HepG2 (cell line): ENCODE results near the gene AFDN. TPM values are rescaled to one million over a fixed set of nuclear protein-coding genes. Genes with fewer than 3 reads are reported as not detected.

Experiments
- ATAC-seq: fragments of 200-7000 bp; cut with Tn5 transposase; 3 replicates; pipeline ENCODE4 v1.9.1; 2020; ENCODE audit warnings: mild to moderate bottlenecking, moderate library complexity
- BruUV-seq: library from RNA; stranded (reverse); fragments of 400-500 nt; replicated peaks from 2 replicates; lab custom pipeline; 2021; lab: Mats Ljungman, UMichigan
- CTCF ChIA-PET: fragments of 300-600 bp; formaldehyde crosslinking; extraction: SDS; loops from one replicate; lab custom pipeline; 2021; ENCODE audit warnings: low total read pairs, inconsistent platforms, low intra/inter-chr PET ratio; lab: Yijun Ruan, JAX
- POLR2A ChIA-PET: fragments of 350-600 bp; sonication (Branson Sonifier 250); formaldehyde crosslinking; loops from one replicate; lab custom pipeline; 2020; ENCODE audit warnings: antibody characterized with exemption, inconsistent platforms; lab: Yijun Ruan, JAX
- DNase-seq: peaks from one replicate; pipeline ENCODE4 v3.0.0-alpha.2; 2015; ENCODE audit warnings: low spot score
- FAIRE-seq: peaks from 3 replicates; lab custom pipeline; 2011; peaks lifted over from hg19 to GRCh38; lab: Jason Lieb, UNC
- H2AFZ ChIP-seq: one replicate; pipeline ENCODE4 v1.6.1; 2011; ENCODE audit warnings: low read length, inconsistent platforms
- H3K27ac ChIP-seq: fragments of 300-600 bp; 3 replicates; pipeline ENCODE4 v1.8.0; 2011; ENCODE audit warnings: mixed run types, mild to moderate bottlenecking, mixed read lengths, low read length, inconsistent platforms; ENCODE audit not compliant: insufficient read depth; ENCODE audit errors: extremely low read length
- H3K27me3 ChIP-seq, 2 experiments: fragments of 200-600 bp in 1 of 2; 2 replicates in 1 of 2; 3 replicates in 1 of 2; pipeline versions ENCODE4 v1.6.0 to v1.8.0; 2011; ENCODE audit warnings: low read length in 2 of 2, mild to moderate bottlenecking in 2 of 2, moderate library complexity in 2 of 2, inconsistent platforms in 1 of 2; ENCODE audit not compliant: insufficient read depth in 2 of 2, control insufficient read depth in 1 of 2
- H3K36me3 ChIP-seq, 2 experiments: fragments of 200-600 bp in 1 of 2; replicated peaks in 1 of 2; 2 replicates in 1 of 2; 3 replicates in 1 of 2; pipeline versions ENCODE4 v1.5.1 to v1.8.0; 2011; ENCODE audit warnings: low read length in 2 of 2, inconsistent platforms in 1 of 2; ENCODE audit not compliant: insufficient read depth in 2 of 2, control insufficient read depth in 1 of 2
- H3K4me1 ChIP-seq: 2 replicates; pipeline ENCODE4 v1.5.1; 2012; ENCODE audit warnings: low read length, inconsistent platforms; ENCODE audit not compliant: insufficient read depth
- H3K4me2 ChIP-seq: 2 replicates; pipeline ENCODE4 v1.6.0; 2011; ENCODE audit warnings: low read depth, low read length, inconsistent platforms
- H3K4me3 ChIP-seq, 3 experiments: fragments of 200-600 bp in 1 of 3; sonication (generic), shearing (Covaris generic) in 1 of 3; replicated peaks in 1 of 3; 2 replicates each; pipeline ENCODE4 v1.5.1; 2011 to 2016; ENCODE audit warnings: low read length in 3 of 3, inconsistent platforms in 2 of 3, low read depth in 2 of 3, mild to moderate bottlenecking in 2 of 3, control low read depth in 1 of 3, mixed read lengths in 1 of 3; ENCODE audit not compliant: insufficient read depth in 1 of 3
- H3K79me2 ChIP-seq: one replicate; pipeline ENCODE4 v1.6.1; 2011; ENCODE audit warnings: low read length, inconsistent platforms; ENCODE audit not compliant: insufficient read depth
- H3K9ac ChIP-seq: 2 replicates; pipeline ENCODE4 v1.6.0; 2011; ENCODE audit warnings: mild to moderate bottlenecking, low read depth, low read length, inconsistent platforms; ENCODE audit not compliant: insufficient read depth
- H3K9me3 ChIP-seq: 2 replicates; pipeline ENCODE4 v1.5.1; 2012; ENCODE audit warnings: mild to moderate bottlenecking, low read length
- H4K20me1 ChIP-seq: 2 replicates; pipeline ENCODE4 v1.6.0; 2011; ENCODE audit warnings: inconsistent platforms, mild to moderate bottlenecking, low read length, moderate library complexity; ENCODE audit not compliant: insufficient read depth
- CHD2 ChIP-seq: IDR thresholded peaks from 2 replicates; pipeline ENCODE4 v1.6.1; 2011; ENCODE audit warnings: low read depth, low read length, improper control_type of control experiment
- HINFP ChIP-seq: sonication (generic); formaldehyde crosslinking; IDR thresholded peaks from 2 replicates; pipeline ENCODE4 v1.4.0; 2020; ENCODE audit warnings: low read depth, mild to moderate bottlenecking, missing genetic modification reagents
- HNF4A ChIP-seq: sonication (generic); formaldehyde crosslinking; IDR thresholded peaks from 2 replicates; pipeline ENCODE4 v1.4.0; 2020; ENCODE audit warnings: missing genetic modification reagents
- PCBP1 ChIP-seq: fragments of 200-400 bp; formaldehyde crosslinking; IDR thresholded peaks from 2 replicates; pipeline ENCODE4 v1.6.1; 2017; ENCODE audit warnings: mild to moderate bottlenecking, low read depth, low read length, borderline replicate concordance
- SP4 ChIP-seq: sonication (generic); formaldehyde crosslinking; IDR thresholded peaks from 2 replicates; pipeline ENCODE4 v1.8.1; 2023; ENCODE audit warnings: mild to moderate bottlenecking, missing genetic modification reagents
- ZBTB1 ChIP-seq: sonication (generic); formaldehyde crosslinking; IDR thresholded peaks from 2 replicates; pipeline ENCODE4 v1.4.0; 2020; ENCODE audit warnings: missing genetic modification reagents, borderline replicate concordance
- ZNF556 ChIP-seq: sonication (generic); formaldehyde crosslinking; IDR thresholded peaks from 2 replicates; pipeline ENCODE4 v1.4.0; 2020; ENCODE audit warnings: mild to moderate bottlenecking, missing genetic modification reagents, borderline replicate concordance
- ZSCAN21 ChIP-seq: sonication (generic); formaldehyde crosslinking; IDR thresholded peaks from 2 replicates; pipeline ENCODE4 v1.8.0; 2022; ENCODE audit warnings: mild to moderate bottlenecking, missing genetic modification reagents, moderate library complexity, borderline replicate concordance
- WGBS: methylation state at CpG from one replicate; pipeline ENCODE4 v1.1.6; 2017; ENCODE audit warnings: low lambda C conversion rate; 5-methylcytosine and 5-hydroxymethylcytosine counted together
- in situ Hi-C: cut with HindIII; loops from 2 replicates; pipeline ENCODE4 v1.10.0; 2017; ENCODE audit warnings: low pct_unique_long_range_greater_than_20kb; ENCODE audit not compliant: extremely low pct_ligation_motif_present
- intact Hi-C: fragments of 100-400 bp; cut with micrococcal nuclease; formaldehyde crosslinking; loops from one replicate; pipeline ENCODE4 v1.10.0; 2022; ENCODE audit not compliant: unreplicated experiment
- polyA plus RNA-seq, 8 experiments: library from polyadenylated mRNA; depleted of rRNA in 3 of 8; stranded (reverse) in 7 of 8; unstranded in 1 of 8; fragments of >200 nt; fragmentation: Illumina TruSeq in 4 of 8; extraction: Trizol in 4 of 8; gene quantifications; 2 replicates each; pipeline versions ENCODE4 v1.2.1 to v1.2.3, GENCODE V29; 2011 to 2016; ENCODE audit warnings: low read depth in 4 of 8, missing spikeins in 1 of 8, mixed read lengths in 1 of 8; ENCODE audit not compliant: insufficient read depth in 1 of 8
- total RNA-seq, 5 experiments: library from RNA; depleted of rRNA; stranded (reverse); fragments of >200 nt; fragmentation: Illumina TruSeq; extraction: Trizol; gene quantifications; 2 replicates each; pipeline ENCODE4 v1.2.3, GENCODE V29; 2016; ENCODE audit warnings: low read depth in 1 of 5
- TF ChIP-seq, protein P1 (sequence below): sonication (generic); formaldehyde crosslinking; IDR thresholded peaks from 2 replicates; pipeline ENCODE4 v1.5.1; 2020; ENCODE audit warnings: mild to moderate bottlenecking, moderate library complexity, missing genetic modification reagents

Gene AFDN
- total and polyA plus RNA-seq, 2 of the 13 experiments (the other 11 are each of a cell fraction or from before 2014, with no cell fraction given) = 136 to 151 TPM

DNA sequence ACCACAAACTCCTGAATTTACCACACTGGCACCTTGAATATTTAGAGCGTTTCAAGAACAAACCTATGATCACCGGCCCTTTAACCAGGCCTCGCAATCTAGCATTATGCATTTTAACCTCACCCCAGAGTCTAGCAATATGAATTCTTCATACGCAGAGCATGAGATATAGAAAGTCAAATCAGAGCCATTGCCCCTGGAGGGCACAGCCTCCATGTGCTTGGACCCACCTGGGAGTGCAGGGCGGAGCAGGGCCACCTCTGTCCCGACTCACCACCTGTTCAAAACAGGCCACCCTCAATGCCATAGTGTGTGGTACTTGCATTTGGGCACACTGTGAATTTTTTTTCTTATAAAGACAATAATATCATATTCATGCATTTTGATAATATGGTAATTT lies 19.5 kb upstream of the AFDN start:
- H3K4me1 ChIP-seq = peaks cover 62% of the 10 kb centered on the region
- TF ChIP-seq HINFP (CRISPR knock-in tag) = no peak
- no peak for TF ChIP-seq ZSCAN21 (CRISPR knock-in tag)
- TF ChIP-seq, protein P1, sequence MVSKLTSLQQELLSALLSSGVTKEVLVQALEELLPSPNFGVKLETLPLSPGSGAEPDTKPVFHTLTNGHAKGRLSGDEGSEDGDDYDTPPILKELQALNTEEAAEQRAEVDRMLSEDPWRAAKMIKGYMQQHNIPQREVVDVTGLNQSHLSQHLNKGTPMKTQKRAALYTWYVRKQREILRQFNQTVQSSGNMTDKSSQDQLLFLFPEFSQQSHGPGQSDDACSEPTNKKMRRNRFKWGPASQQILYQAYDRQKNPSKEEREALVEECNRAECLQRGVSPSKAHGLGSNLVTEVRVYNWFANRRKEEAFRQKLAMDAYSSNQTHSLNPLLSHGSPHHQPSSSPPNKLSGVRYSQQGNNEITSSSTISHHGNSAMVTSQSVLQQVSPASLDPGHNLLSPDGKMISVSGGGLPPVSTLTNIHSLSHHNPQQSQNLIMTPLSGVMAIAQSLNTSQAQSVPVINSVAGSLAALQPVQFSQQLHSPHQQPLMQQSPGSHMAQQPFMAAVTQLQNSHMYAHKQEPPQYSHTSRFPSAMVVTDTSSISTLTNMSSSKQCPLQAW (CRISPR knock-in tag) = no peak
- TF ChIP-seq CHD2 = no peak
- no peak for TF ChIP-seq SP4
- no peak for TF ChIP-seq HNF4A
- TF ChIP-seq ZBTB1 (CRISPR knock-in tag) = no peak
- no peak for TF ChIP-seq PCBP1
- TF ChIP-seq ZNF556 (CRISPR knock-in tag) = no peak
- CTCF ChIA-PET = no interaction called here
- no peaks in the 10 kb centered on the region for H3K9me3 ChIP-seq
- no peak overlapping the region for H2AFZ ChIP-seq
- BruUV-seq = no TSS peak
- no peak overlapping the region for H3K27ac ChIP-seq
- no peak for FAIRE-seq
- no peak for ATAC-seq
- no peaks in the 10 kb centered on the region for H3K36me3 ChIP-seq
- no peaks in the 10 kb centered on the region for H4K20me1 ChIP-seq
- H3K27me3 ChIP-seq = no peaks in the 10 kb centered on the region
- no peak for DNase-seq
- no peak overlapping the region for H3K4me2 ChIP-seq
- intact Hi-C loops = no loop called here
- 90% methylated on average over 6 of the region's 6 CpGs for WGBS
- H3K79me2 ChIP-seq = no peaks in the 10 kb centered on the region
- no peak overlapping the region for H3K9ac ChIP-seq
- in situ Hi-C loops = no loop called here
- no peak overlapping the region for H3K4me3 ChIP-seq
- POLR2A ChIA-PET = no interaction called here
